ENCODE results near the gene FAM24A.

DNA sequence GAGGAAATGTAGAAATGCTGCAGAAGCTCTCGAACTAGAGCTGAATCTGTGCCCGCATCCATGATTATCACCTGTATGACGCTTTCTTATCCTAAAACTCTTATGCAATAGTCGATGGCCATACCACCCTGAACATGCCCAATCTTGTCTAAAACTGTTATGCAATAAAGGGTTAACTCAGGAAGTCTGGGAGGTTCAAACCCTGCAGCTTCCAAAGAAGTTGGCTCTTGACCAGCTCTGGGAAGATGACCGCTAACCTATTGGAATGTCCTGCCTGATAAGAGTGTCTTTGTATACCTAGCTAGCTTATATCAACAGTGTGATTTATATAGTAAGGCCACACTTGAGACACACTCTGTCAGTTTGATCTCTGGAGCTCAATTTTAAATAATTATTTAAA lies 47.1 kb downstream of the FAM24A start:
- TF ChIP-seq CTCF (IDR thresholded peaks at IDR 0.05): no peak
- no peak for TF ChIP-seq POLR2A (IDR thresholded peaks at IDR 0.05)

Measured in lower leg skin (tissue), 3 donors.